Measurements from ENCODE around the gene ABCC1. TPM values are rescaled to one million over a fixed set of nuclear protein-coding genes. Genes with fewer than 3 reads are reported as not detected.
"Not testable (repeated sequence)": the region's sequence is repeated elsewhere in the genome, so short reads cannot be mapped to it uniquely, and the experiment has no call there.

ABCC1 gene
- total RNA-seq, 1 donor from 2014 or later, result 34.2 TPM

DNA sequence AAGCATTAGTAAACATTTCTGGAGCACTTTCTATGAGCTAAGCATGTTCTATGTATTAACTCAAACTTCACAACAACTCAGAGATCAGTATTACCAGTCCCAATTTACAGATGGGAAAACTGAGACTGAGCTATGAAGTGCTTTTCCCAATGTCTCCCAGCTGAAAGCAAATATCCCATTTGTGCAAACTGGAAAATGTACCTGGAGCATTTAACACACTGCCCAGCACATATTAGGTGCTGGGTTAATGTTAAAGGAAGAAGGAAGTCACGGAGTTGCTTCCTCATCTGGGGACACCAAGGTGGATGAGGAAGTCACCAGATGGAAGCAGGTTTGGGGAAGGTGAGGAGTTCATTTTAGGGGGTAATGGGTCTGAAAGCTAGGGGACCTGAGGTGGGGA, 207.8 kb downstream of the ABCC1 start:
- ATAC-seq (no peak), DNase-seq (ENCODE audit: low spot score) (no peak)
- intact Hi-C loops (cut with DNase I), result no loop called here

DNA sequence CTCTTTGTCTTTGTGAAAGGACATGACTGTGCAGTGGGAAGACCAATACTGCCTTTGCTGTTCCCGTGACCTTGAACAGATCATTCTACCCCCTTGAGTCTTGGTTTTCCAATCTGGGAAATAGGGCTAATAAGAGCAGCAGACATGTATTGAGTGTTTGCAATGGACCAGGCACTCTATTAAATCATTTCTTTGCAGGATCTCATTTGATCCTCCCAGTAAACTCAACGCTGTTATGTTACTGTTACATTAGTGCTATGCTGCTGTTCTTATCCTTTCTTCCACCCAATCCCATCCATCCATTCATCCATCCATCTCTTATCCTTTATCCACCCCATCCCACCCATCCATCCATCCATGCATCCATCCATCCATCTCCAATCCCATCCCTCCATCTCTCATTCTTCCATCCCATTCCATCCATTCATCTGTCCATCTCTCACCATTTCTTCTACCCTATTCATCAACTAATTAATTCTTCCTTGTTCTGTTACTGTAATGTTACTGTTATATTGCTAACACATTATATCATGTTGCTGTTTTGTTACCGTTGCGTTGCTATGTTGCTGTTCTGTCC, 208.8 kb downstream of the ABCC1 start:
- intact Hi-C loops (cut with DNase I), result no loop called here
- ATAC-seq, result no peak
- no peak for DNase-seq (ENCODE audit: low spot score)

DNA sequence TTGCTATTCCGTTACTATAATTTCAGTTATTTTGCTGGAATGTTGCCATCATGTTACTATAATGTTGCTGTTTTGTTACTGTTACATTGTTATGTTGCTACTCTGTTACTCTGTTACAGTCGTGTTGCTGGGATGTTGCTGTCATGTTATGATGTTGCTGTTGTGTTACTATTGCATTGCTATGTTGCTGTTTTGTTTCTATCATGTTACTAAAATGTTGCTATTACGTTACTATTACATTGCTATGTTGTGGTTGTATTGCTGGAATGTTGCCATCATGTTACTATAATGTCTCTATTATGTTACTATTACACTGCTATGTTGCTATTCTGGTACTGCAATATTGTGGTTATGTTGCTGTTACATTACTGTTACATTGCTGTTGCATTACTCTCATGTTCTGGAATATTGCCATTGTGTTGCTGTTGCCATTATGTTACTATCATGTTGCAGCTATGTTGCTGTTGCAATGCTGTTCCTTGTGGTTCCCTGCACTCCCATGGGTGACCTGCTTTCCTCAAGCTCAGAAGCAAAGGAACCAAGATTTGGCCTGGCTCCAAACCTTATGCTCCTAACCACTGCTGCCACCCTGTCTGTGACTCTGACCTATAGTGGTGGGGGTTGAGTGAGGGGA, 209.4 kb downstream of the ABCC1 start:
- ATAC-seq, result no peak
- intact Hi-C loops (cut with DNase I), result no loop called here
- DNase-seq (ENCODE audit: low spot score), result no peak

DNA sequence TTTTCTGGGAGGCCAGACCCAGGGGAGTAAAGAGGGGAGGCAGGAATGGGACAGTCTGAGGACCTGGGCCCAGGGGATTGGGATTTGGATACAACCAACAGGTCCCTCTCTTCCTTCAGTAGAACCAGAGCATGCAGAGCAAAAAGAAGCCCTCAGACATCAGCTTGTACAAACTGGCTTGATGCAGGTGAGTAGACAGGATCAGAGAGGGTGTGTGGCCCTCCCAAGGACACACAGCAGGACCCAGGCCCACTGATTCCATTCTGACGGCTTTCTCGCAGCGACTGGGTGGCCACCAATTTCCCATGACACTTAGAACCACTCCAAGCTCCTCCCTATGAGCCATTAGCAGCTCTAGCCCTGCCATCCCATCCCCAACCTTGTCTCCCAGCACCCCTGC, 210.2 kb downstream of the ABCC1 start:
- ATAC-seq (no peak), DNase-seq (ENCODE audit: low spot score) (no peak)
- intact Hi-C loops (cut with DNase I), result no loop called here

DNA sequence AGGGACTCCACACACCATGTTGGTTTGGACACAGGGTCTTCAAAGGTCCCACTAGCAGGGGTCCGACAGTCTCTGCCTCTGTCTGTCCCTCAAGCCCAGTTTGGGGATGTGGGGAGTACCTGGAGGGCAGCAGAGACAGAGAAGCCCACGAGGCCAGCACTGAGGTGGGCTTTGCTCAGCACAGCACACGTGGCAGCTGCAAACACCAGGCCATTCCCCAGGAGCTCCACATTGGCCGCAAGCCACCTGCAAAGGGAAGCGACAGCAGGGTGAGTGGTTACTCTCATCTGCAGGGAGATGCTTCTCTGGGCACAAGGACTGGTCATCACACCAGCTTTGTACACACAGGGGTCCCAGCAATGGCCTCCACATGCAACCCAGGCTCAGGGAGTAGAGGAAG, 211.9 kb downstream of the ABCC1 start:
- DNase-seq (ENCODE audit: low spot score) (no peak), ATAC-seq (no peak)
- intact Hi-C loops (cut with DNase I), result no loop called here

DNA sequence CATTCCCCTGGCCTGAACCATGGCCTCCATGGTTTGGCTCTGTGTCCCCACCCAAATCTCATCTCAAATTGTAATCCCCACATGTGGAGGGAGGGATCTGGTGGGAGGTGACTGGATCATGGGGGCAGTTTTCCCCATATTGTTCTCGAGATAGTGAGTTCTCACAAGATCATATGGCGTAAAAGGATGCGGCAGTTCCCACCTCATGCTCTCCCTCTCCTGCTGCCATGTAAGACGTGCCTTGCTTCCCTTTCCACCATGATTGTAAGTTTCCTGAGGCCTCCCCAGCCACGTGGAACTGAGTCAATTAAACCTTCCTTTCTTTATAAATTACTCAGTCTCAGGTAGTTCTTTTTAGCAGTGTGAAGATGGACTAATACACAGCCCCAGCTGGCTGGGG, 212.4 kb downstream of the ABCC1 start:
- DNase-seq (ENCODE audit: low spot score); ATAC-seq; intact Hi-C loops (cut with DNase I): not testable (repeated sequence)

DNA sequence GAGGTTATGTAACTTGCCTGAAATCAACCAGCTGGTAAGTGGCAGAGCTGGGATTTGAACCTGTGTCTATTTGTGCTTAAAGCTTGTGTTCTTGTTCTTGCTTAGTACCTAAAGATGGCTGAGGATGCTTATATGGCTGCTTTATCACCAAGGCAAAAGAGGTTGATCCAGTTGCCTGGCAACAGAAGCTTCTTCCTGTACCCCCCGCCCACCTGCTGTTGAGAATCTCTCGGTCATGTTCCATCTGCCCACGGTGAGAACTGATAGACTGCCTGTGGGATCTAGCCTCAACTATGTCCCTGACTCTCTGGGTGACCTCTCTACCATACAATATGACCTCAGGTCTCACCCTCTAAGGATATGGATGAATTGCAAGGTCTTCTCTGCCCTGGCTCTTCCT, 213.2 kb downstream of the ABCC1 start:
- intact Hi-C loops (cut with DNase I), result no loop called here
- ATAC-seq, result no peak
- no peak for DNase-seq (ENCODE audit: low spot score)

DNA sequence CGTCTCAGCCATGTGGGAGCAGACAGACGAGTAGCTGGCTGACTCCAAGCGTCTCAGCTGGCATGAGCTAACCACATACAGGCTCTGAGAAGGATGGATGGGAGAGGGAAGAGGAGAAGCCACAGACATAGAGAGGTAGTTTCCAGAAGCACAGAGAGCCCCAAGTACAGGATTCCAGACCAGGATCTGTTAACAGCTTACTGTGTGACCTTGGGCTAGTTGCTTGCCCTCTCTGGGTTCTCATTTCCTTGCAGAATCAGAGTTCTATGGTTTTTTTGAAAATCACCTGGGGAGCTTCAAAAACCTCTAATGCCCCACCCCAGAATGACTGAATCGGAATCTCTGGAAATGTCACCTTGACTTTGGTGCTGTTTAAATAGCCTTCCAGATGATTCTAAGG, 213.7 kb downstream of the ABCC1 start:
- intact Hi-C loops (cut with DNase I), result no loop called here
- DNase-seq (ENCODE audit: low spot score), result no peak
- ATAC-seq, result no peak

DNA sequence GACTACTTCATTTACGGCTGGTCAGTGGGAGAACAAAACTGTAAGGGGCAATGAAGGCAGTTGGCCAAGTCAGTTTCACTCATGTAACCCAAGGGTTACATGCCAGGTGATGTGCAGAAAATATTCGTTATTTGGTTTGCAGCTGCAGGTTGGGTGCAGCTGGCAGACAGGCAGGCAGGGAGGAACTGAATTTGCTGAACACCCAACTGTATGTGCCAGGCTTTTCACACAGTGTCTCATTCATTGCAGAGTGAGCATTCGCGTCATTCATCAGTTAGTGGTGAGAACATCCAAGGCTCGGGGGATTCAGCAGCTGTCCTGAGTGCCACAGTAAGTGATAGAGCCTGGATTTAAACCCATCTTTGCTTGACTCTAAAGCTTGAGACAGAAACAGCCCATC, 214.2 kb downstream of the ABCC1 start:
- intact Hi-C loops (cut with DNase I), result no loop called here
- ATAC-seq, result no peak
- no peak for DNase-seq (ENCODE audit: low spot score)

DNA sequence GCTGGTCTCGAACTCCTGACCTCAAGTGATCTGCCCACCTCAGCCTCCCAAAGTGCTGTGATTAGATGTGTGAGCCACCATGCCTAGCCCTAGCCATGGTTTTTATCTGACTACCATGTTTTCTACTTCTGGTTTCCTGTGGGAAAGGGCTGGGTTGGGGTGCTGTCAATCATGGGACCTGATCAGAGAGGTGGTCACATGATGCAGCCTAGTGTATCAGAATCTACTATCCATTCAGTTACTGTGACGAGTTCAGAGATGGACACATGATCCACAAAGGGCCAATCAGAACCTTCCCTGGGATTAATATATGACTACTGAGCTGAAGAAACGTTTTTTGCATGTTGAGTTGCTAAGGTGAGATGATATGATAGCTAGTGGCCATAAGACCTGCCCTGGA, 214.8 kb downstream of the ABCC1 start:
- DNase-seq (ENCODE audit: low spot score) (no peak), ATAC-seq (no peak)
- intact Hi-C loops (cut with DNase I), result no loop called here

DNA sequence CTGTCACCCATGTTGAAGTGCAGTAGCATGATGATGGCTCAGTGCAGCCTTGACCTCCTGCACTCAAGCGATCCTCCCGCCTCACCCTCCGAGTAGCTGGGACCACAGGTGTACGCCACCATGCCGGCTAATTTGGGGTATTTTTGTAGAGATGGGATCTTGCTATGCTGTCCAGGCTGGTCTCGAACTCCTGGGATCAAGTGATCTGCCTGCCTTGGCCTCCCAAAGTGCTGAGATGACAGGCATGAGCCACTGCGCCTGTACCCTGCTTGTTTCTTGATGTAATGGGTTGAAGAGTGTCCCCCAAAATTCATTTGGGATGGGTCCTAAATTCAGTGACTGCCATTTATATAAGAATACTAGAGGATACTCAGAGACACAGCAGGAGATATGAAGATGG, 216.7 kb downstream of the ABCC1 start:
- intact Hi-C loops (cut with DNase I), result no loop called here
- DNase-seq (ENCODE audit: low spot score), result no peak
- no peak for ATAC-seq

DNA sequence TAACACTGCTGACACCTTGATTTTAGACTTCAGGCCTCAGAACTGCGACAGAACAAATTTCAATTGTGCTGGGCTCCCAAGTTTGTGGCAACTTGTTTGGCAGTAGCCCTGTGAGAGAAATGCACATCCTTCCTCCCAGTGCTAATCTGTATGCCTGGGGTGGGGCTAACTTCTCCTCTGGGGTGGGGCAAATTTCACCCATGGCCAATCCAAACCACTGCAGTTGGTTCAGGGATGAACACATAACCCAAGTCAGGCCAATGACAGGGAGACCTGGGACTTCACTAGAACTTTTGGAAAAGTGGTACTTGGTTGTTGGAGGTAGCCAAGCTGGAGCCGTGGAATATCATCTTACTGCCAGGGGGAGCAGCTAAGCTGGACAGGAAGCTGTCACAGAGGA, 217.5 kb downstream of the ABCC1 start:
- intact Hi-C loops (cut with DNase I), result no loop called here
- ATAC-seq, result no peak
- DNase-seq (ENCODE audit: low spot score), result no peak

DNA sequence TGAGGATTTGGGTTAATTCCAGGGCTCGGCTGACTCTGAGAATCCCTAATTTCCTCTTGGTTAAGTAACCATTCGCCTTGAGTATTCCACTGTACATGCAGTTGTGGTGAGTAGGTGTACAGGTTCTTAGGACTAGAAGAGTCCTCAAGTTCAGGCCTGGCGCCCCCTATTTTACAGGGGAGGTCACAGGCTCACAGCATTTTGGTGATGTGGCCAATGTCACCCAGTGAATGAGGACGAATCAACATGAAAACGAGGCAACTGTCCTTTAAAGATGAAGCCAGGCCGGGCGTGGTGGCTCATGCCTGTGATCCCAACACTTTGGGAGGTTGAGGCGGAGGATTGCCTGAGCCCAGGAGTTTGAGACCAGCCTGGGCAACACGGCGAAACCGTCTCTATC, 218.5 kb downstream of the ABCC1 start:
- intact Hi-C loops (cut with DNase I), result no loop called here
- ATAC-seq (no peak), DNase-seq (ENCODE audit: low spot score) (no peak)

DNA sequence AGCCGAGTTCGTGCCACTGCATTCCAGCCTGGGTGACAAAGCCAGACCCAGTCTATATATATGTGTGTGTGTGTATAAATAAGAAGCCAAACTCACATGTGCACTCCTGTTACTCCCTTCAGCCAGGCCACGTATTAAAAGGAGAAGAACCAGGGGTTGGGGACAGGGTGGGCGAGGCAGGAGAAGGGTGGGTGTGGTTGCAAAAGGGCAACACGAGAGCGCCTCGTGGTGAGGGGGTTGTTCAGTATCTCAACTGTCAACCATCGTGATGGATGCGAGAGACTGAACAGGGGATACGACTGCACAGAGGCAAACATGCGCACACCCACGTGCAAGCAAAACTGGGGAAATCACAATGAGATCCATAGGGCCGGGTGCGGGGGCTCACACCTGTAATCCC, 219.0 kb downstream of the ABCC1 start:
- no peak for DNase-seq (ENCODE audit: low spot score)
- intact Hi-C loops (cut with DNase I), result no loop called here
- no peak for ATAC-seq

DNA sequence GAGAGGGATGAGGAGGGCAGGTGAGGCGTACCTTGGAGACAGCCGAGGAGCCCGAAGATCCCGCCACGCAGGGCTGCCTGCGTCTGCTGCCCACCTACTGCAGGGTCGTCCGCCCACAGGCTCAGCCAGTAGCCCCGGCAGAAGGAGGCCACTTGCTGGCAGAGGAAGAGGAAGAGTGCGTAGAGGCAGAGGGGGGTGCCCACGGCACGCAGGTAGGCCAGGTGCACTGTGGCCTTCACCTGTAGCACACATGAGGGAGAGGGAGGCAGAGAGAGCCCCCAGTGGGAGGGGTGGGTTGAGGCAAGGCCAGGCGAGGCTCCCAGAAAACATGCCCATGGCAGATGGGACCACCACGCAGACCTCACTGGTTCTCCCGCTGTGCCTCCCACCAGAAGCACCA, 220.2 kb downstream of the ABCC1 start:
- no peak for ATAC-seq
- DNase-seq (ENCODE audit: low spot score), result no peak
- intact Hi-C loops (cut with DNase I), result no loop called here

DNA sequence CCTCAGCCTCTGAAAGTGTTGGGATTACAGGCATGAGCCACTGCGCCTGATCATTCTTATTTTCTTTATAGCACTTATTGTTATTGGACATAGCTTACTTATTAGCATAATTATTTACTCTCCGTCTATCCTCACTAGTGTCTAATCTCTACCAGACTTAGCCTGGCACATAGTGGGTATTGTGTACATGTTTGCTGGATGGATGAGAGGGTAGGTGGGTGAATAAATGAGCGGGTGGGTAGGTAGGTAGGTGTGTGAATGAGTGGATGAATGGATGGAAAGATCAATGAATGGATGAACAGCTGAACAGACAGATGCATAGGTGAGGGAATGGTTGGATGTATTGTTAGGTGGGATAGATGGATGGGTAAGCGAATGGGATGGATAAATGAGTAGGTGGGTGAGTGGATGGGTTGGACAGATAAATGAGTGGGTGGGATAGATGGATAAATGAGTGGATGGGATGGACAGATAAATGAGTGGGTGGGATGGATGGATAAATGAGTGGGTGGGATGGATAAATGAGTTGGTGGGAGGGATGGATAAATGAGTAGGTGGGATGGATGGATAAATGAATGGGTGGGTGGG, 222.0 kb downstream of the ABCC1 start:
- ATAC-seq (no peak), DNase-seq (ENCODE audit: low spot score) (no peak)
- intact Hi-C loops (cut with DNase I), result no loop called here

DNA sequence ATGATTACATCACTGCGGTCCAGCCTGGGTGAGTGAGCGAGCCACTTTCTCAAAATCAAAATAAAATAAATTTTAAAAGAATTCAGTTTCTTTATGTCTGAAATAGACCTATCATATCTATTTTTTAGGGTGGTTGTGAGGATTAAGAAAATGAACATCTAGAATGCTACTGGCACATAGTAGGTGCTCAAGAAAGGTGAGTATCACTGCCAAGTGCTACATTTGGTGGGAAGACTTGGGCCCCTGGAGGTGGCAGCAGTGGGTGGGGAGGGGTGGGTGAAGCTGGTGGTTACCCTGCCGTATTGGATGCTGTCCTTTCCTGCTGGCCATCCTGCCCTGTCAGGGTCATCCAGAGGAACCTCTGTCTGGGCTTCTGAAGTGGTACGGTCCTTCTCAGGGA, 223.6 kb downstream of the ABCC1 start:
- DNase-seq (ENCODE audit: low spot score), result no peak
- ATAC-seq, result no peak
- intact Hi-C loops (cut with DNase I), result no loop called here

DNA sequence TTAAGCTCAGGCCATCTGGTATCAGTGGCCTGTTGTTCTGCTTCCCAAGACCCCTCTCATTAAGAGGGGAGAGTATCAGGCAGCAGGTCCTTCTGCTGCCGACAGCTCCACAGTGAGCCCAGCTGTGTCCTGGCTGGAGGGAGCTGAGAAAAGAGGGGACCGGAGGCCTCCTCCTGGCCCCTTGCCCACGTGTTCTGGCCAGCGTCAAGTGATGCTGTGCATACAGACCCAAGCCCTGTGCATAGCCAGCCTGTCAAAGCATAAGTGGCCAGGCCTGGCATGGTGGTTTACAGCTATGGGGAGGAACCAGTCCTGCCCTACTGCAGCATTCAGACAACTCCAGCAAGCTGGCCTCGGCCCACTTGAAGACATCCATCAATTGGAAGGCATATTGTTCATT, 225.9 kb downstream of the ABCC1 start:
- intact Hi-C loops (cut with DNase I), result no loop called here
- DNase-seq (ENCODE audit: low spot score), result no peak
- no peak for ATAC-seq

DNA sequence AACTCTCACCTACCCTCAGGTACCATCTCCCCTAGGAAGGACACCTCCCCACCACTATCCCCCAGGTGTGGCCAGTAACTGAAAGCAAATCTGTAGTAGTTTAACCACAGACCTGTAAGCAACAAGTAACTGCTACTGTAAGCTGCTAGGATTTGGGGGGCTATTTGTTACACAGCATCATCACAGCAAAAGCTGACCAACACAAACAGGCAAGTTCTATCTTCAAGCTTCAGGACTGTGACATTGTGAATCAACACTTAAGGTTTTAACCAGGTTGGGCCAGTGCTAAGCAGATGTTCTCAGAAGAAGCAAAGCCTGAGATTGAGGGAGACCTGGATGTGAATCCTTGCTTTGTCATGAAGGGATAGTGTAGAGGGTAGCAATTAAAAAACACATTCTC, 226.9 kb downstream of the ABCC1 start:
- ATAC-seq (no peak), DNase-seq (ENCODE audit: low spot score) (no peak)
- intact Hi-C loops (cut with DNase I), result no loop called here

DNA sequence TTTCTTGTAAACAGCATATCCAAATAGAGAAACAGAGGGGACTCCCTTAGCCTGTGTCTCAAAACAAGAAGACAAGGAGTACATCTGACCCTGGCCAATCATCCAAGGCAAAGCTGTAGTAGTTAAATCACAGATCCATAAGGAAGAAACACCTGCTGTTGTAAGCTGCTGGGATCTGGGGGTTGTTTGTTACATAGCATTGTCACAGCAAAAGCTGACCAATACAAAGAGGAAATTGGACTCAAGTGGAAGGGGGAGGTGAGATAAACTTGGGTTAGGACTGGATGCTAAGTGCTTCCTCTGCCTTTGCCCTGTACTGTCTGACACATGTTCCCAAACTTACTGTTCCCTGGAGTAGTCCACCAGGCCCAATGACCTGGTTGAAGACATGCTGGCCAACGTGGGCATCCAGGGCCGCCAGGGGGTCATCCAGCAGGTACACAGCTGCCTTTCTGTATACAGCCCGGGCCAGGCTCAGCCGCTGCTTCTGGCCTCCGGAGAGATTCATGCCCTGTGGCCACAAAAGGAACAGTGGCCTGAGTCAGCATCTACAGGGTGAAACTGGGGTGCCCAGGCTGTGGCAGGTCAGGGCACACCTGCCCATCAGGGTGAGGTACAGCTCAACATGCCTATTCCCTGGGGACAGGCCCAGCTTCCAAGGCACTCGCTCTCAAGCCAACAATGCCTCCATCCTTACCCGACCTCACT, 229.2 kb downstream of the ABCC1 start:
- no peak for DNase-seq (ENCODE audit: low spot score)
- ATAC-seq, result no peak
- intact Hi-C loops (cut with DNase I), result no loop called here
